Measurements from ENCODE around the gene AP4S1. TPM values are rescaled to one million over a fixed set of nuclear protein-coding genes. Genes with fewer than 3 reads are reported as not detected.

AP4S1 gene
- total RNA-seq, 2 donors from 2014 or later = 8.6 to 13.7 TPM

DNA sequence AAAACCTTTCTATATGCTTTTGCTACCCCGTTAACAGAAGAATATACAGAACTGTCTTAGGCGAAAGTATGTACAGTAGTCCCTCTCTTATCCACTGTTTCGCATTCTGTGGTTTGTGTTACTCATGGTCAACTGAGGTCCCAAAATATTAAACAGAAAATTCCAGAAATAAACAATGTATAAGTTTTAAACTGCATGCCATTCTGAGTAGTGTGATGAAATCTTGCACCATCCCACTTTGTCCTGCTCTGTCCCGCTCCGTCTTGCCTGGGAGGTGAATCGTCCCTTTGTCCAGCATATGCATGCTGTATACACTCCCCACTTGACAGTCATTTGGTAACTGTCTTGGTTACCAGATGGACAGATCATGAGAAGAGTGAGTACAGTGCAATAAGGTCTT, 70.8 kb downstream of the AP4S1 start:
- WGBS, 2 donors = 96 to 97% methylated on average over 6 of the region's 6 CpGs
- ATAC-seq (no peak), DNase-seq (no peak)
- no peak for TF ChIP-seq POLR2A (IDR thresholded peaks at IDR 0.05)
- TF ChIP-seq, protein P1, sequence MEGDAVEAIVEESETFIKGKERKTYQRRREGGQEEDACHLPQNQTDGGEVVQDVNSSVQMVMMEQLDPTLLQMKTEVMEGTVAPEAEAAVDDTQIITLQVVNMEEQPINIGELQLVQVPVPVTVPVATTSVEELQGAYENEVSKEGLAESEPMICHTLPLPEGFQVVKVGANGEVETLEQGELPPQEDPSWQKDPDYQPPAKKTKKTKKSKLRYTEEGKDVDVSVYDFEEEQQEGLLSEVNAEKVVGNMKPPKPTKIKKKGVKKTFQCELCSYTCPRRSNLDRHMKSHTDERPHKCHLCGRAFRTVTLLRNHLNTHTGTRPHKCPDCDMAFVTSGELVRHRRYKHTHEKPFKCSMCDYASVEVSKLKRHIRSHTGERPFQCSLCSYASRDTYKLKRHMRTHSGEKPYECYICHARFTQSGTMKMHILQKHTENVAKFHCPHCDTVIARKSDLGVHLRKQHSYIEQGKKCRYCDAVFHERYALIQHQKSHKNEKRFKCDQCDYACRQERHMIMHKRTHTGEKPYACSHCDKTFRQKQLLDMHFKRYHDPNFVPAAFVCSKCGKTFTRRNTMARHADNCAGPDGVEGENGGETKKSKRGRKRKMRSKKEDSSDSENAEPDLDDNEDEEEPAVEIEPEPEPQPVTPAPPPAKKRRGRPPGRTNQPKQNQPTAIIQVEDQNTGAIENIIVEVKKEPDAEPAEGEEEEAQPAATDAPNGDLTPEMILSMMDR (IDR thresholded peaks at IDR 0.05) = no peak
- H3K4me3 ChIP-seq = no peak overlapping the region
- peaks cover 14% of the 10 kb centered on the region for H3K4me1 ChIP-seq
- intact Hi-C loops (cut with DNase I) = no loop called here
- H3K27ac ChIP-seq = no peak overlapping the region
- H3K27me3 ChIP-seq = no peaks in the 10 kb centered on the region
- peaks cover 8 to 18% of the 10 kb centered on the region in 2 donors for H3K36me3 ChIP-seq (replicated peaks in 1 of 2; ENCODE audit: insufficient read depth in 1 of 2, low read depth in 2 of 2)
- no peaks in the 10 kb centered on the region for H3K9me3 ChIP-seq

DNA sequence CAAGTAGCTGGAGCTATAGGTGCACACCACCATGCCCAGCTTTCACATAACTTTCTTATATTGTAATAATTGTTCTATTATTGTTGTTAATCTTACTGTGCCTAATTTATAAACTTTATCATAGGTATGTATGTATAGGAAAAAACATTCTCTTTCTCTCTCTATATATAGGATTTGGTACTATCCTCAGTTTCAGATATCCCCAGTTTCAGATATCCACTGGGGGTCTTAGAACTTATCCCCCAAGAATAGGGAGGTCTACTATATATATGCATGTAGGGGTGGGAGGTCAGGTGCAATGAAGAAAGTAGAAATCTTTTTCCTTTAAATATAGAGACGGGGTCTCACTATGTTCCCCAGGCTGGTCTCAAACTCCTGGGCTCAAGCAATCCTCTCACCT, 71.6 kb downstream of the AP4S1 start:
- Histone ChIP-seq H3K4me3 (no peak overlapping the region), H3K36me3 (replicated peaks in 1 of 2; ENCODE audit: insufficient read depth in 1 of 2, low read depth in 2 of 2) (peaks cover 8 to 18% of the 10 kb centered on the region in 2 donors), H3K9me3 (no peaks in the 10 kb centered on the region), H3K4me1 (peaks cover 6% of the 10 kb centered on the region), H3K27me3 (no peaks in the 10 kb centered on the region), H3K27ac (no peak overlapping the region)
- no peak for TF ChIP-seq POLR2A (IDR thresholded peaks at IDR 0.05)
- TF ChIP-seq, protein P1 (IDR thresholded peaks at IDR 0.05) = no peak
- 92 to 100% methylated on average over 1 of the region's 1 CpG for WGBS, 2 donors
- intact Hi-C loops (cut with DNase I) = no loop called here
- ATAC-seq = no peak
- DNase-seq = no peak

DNA sequence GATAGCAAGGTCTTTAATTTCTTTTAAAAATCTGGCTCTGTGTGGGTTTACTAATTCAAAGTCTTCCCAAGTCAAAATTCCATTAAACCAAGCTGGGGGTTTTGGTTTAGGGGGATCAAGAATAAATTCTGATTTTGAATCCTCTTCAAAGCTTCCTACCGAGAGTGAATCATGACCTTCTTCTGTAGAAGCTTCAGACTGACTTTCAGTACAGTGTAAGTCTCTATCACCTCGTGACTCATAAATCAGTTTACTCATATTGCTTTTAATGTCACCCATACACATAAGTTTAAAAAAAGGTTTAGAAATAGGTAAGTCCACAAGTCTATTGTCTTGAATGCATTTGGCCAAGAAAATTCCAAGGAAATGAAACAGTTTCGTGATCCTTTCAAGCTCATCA, 81.3 kb downstream of the AP4S1 start:
- no peak for DNase-seq
- no peaks in the 10 kb centered on the region for H3K9me3 ChIP-seq
- no peak for ATAC-seq
- peaks cover 3 to 37% of the 10 kb centered on the region in 2 donors for H3K36me3 ChIP-seq (replicated peaks in 1 of 2; ENCODE audit: insufficient read depth in 1 of 2, low read depth in 2 of 2)
- H3K4me1 ChIP-seq = no peaks in the 10 kb centered on the region
- no peak overlapping the region for H3K4me3 ChIP-seq
- WGBS, 2 donors = 93 to 96% methylated on average over 3 of the region's 3 CpGs
- H3K27ac ChIP-seq = no peak overlapping the region
- TF ChIP-seq, protein P1 (IDR thresholded peaks at IDR 0.05) = no peak
- TF ChIP-seq POLR2A (IDR thresholded peaks at IDR 0.05) = no peak
- H3K27me3 ChIP-seq = no peaks in the 10 kb centered on the region
- intact Hi-C loops (cut with DNase I) = no loop called here

DNA sequence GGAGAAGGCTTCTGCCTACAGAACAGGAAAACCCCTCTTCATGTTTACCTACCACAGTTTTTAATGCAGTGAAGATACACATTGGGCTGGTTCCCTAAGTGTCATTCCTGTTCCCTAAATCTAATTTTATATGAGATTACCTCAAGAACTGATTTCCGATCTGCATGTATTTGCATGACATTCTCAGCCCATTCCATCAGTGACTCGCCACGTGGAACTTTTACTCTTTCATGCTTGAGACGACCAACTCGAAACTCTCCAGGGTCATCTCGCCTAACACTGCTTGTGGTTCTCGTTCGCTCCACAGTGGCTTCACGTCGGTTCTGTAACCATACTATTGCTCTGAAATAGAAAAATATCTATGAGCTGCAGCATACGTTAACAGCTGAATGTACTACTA, 83.8 kb downstream of the AP4S1 start:
- WGBS, 2 donors = 92 to 94% methylated on average over 11 of the region's 11 CpGs

DNA sequence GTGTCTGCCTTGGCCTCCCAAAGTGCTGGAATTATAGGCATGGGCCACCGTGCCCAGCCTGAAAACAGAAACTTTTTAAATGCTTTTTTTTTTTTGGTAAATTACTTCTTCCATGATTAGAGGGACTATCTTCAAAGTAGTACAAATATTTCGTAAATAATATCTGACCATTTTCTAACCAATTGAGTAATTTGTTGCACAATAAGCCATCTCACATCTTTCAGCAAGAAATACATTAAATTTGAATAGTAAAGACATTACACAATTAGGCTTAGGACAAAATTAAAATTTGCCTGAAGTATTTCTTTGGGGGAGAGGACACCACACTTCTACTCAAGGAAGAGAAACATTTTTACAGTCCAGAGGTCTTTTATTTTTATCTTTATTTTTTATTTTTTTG, 85.4 kb downstream of the AP4S1 start:
- no peak for TF ChIP-seq POLR2A (IDR thresholded peaks at IDR 0.05)
- TF ChIP-seq, protein P1 (IDR thresholded peaks at IDR 0.05) = no peak
- Histone ChIP-seq H3K9me3 (no peaks in the 10 kb centered on the region), H3K27ac (no peak overlapping the region), H3K4me1 (no peaks in the 10 kb centered on the region), H3K4me3 (no peak overlapping the region), H3K36me3 (replicated peaks in 1 of 2; ENCODE audit: insufficient read depth in 1 of 2, low read depth in 2 of 2) (peaks cover 11 to 39% of the 10 kb centered on the region in 2 donors), H3K27me3 (no peaks in the 10 kb centered on the region)
- ATAC-seq = no peak
- DNase-seq = no peak
- 91 to 97% methylated on average over 2 of the region's 2 CpGs for WGBS, 2 donors
- intact Hi-C loops (cut with DNase I) = no loop called here

More for the DNA sequence above, 83.8 kb downstream of the AP4S1 start:
- no peak overlapping the region for H3K27ac ChIP-seq
- no peaks in the 10 kb centered on the region for H3K27me3 ChIP-seq
- H3K4me1 ChIP-seq = no peaks in the 10 kb centered on the region
- no peak for ATAC-seq
- no peak for DNase-seq
- H3K4me3 ChIP-seq = no peak overlapping the region
- intact Hi-C loops (cut with DNase I) = no loop called here
- H3K9me3 ChIP-seq = no peaks in the 10 kb centered on the region
- no peak for TF ChIP-seq POLR2A (IDR thresholded peaks at IDR 0.05)
- TF ChIP-seq, protein P1 (IDR thresholded peaks at IDR 0.05) = no peak
- H3K36me3 ChIP-seq (replicated peaks in 1 of 2; ENCODE audit: insufficient read depth in 1 of 2, low read depth in 2 of 2) = peaks cover 11 to 38% of the 10 kb centered on the region in 2 donors
